ENCODE results near the gene INHBA. TPM values are rescaled to one million over a fixed set of nuclear protein-coding genes. Genes with fewer than 3 reads are reported as not detected.
A peak's percentile ranks its signal among the peaks of the same experiment; 100 is the strongest.

Gene INHBA
- total RNA-seq, 1 experiment from 2014 or later = 1.7 TPM

- no peak overlapping the region for H3K56ac ChIP-seq (ENCODE audit: insufficient read length, low read depth, low read length)
- no peaks in the 10 kb centered on the region for H3K27me3 Mint-ChIP-seq (ENCODE audit: low read depth)
- H3K9me3 ChIP-seq (ENCODE audit: control insufficient read depth, low read depth, low read length) = no peaks in the 10 kb centered on the region
Observed at GRCh38 chr7:41637049-41637448, 65.8 kb downstream of the INHBA start.

More at GRCh38 chr7:41637049-41637448, 65.8 kb downstream of the INHBA start:
- Histone ChIP-seq H2BK120ac (ENCODE audit: low read depth, low read length, poor library complexity, severe bottlenecking) (no peak overlapping the region), H2BK15ac (ENCODE audit: low read depth, low read length) (no peak overlapping the region), H2BK5ac (ENCODE audit: insufficient read length, low read length) (no peak overlapping the region), H3K4ac (ENCODE audit: low read depth, low read length) (no peak overlapping the region), H3K23ac (ENCODE audit: insufficient read length, low read depth, low read length) (no peak overlapping the region), H3K27ac (ENCODE audit: insufficient read length, low read depth, low read length) (no peak overlapping the region), H2BK12ac (ENCODE audit: insufficient read length, low read depth, low read length) (no peak overlapping the region), H4K5ac (ENCODE audit: insufficient read length, low read depth, low read length) (no peak overlapping the region), H3T11ph (ENCODE audit: low read length) (no peak overlapping the region), H4K20me1 (ENCODE audit: control insufficient read depth, insufficient read depth, insufficient read length) (no peaks in the 10 kb centered on the region), H3K79me2 (ENCODE audit: insufficient read depth, low read length) (no peaks in the 10 kb centered on the region), H3K23me2 (ENCODE audit: insufficient read length, low read depth, low read length, poor library complexity, severe bottlenecking) (no peaks in the 10 kb centered on the region), H4K91ac (ENCODE audit: insufficient read length, low read depth, low read length) (no peak overlapping the region), H2AFZ (ENCODE audit: low read length) (no peak overlapping the region), H3K18ac (ENCODE audit: insufficient read length, low read depth, low read length) (no peak overlapping the region), H2AK5ac (ENCODE audit: insufficient read length, low read length) (no peak overlapping the region), H3K27me3 (ENCODE audit: insufficient read depth, low read length) (no peaks in the 10 kb centered on the region), H3K9ac (ENCODE audit: extremely low read depth, insufficient read length, low read length) (no peak overlapping the region), H3K14ac (ENCODE audit: insufficient read depth, low read length) (no peak overlapping the region), H4K8ac (replicated peaks; ENCODE audit: insufficient read length, low read depth, low read length) (no peak overlapping the region), H3K4me1 (ENCODE audit: insufficient read depth, low read length) (peaks cover 2% of the 10 kb centered on the region; the same call in 1 of the 2 replicates), H3K4me2 (ENCODE audit: insufficient read depth, insufficient read length, low read length) (no peak overlapping the region), H2BK20ac (ENCODE audit: low read depth, low read length, poor library complexity, severe bottlenecking) (no peak overlapping the region), H3K79me1 (ENCODE audit: insufficient read depth, low read depth, low read length, poor library complexity, severe bottlenecking) (no peaks in the 10 kb centered on the region)
- Mint-ChIP-seq H3K4me1 (peaks cover 23 to 28% of the 10 kb centered on the region in 2 experiments), H3K36me3 (ENCODE audit: insufficient read depth in 1 of 3, low read depth in 3 of 3) (peaks cover 3 to 11% (median 7%) of the 10 kb centered on the region in 3 experiments; a peak in 4 of 7 replicates), H3K9me3 (peaks cover 3% of the 10 kb centered on the region in 2 experiments), H3K27ac (peak overlapping the region in 1 of 3 experiments; percentile 22; a peak in 2 of 7 replicates), H3K4me3 (no peak overlapping the region; a peak in 1 of 5 replicates)
- TF ChIP-seq CTCF (conservative IDR thresholded peaks at IDR 0.05) = no peak
- no peak for DNase-seq
